HepG2 (cell line): ENCODE data around the gene NCS1. TPM values are rescaled to one million over a fixed set of nuclear protein-coding genes. Genes with fewer than 3 reads are reported as not detected.

ENCODE experiments used
- ATAC-seq: fragments of 200-7000 bp; cut with Tn5 transposase; 3 replicates; pipeline ENCODE4 v1.9.1; 2020; ENCODE audit warnings: mild to moderate bottlenecking, moderate library complexity
- BruUV-seq: library from RNA; stranded (reverse); fragments of 400-500 nt; replicated peaks from 2 replicates; lab custom pipeline; 2021; lab: Mats Ljungman, UMichigan
- CTCF ChIA-PET: fragments of 300-600 bp; formaldehyde crosslinking; extraction: SDS; loops from one replicate; lab custom pipeline; 2021; ENCODE audit warnings: low total read pairs, inconsistent platforms, low intra/inter-chr PET ratio; lab: Yijun Ruan, JAX
- POLR2A ChIA-PET: fragments of 350-600 bp; sonication (Branson Sonifier 250); formaldehyde crosslinking; loops from one replicate; lab custom pipeline; 2020; ENCODE audit warnings: antibody characterized with exemption, inconsistent platforms; lab: Yijun Ruan, JAX
- DNase-seq: peaks from one replicate; pipeline ENCODE4 v3.0.0-alpha.2; 2015; ENCODE audit warnings: low spot score
- FAIRE-seq: peaks from 3 replicates; lab custom pipeline; 2011; peaks lifted over from hg19 to GRCh38; lab: Jason Lieb, UNC
- H2AFZ ChIP-seq: one replicate; pipeline ENCODE4 v1.6.1; 2011; ENCODE audit warnings: low read length, inconsistent platforms
- H3K27ac ChIP-seq: fragments of 300-600 bp; 3 replicates; pipeline ENCODE4 v1.8.0; 2011; ENCODE audit warnings: mixed run types, mild to moderate bottlenecking, mixed read lengths, low read length, inconsistent platforms; ENCODE audit not compliant: insufficient read depth; ENCODE audit errors: extremely low read length
- H3K27me3 ChIP-seq, 2 experiments: fragments of 200-600 bp in 1 of 2; 2 replicates in 1 of 2; 3 replicates in 1 of 2; pipeline versions ENCODE4 v1.6.0 to v1.8.0; 2011; ENCODE audit warnings: low read length in 2 of 2, mild to moderate bottlenecking in 2 of 2, moderate library complexity in 2 of 2, inconsistent platforms in 1 of 2; ENCODE audit not compliant: insufficient read depth in 2 of 2, control insufficient read depth in 1 of 2
- H3K36me3 ChIP-seq, 2 experiments: fragments of 200-600 bp in 1 of 2; replicated peaks in 1 of 2; 2 replicates in 1 of 2; 3 replicates in 1 of 2; pipeline versions ENCODE4 v1.5.1 to v1.8.0; 2011; ENCODE audit warnings: low read length in 2 of 2, inconsistent platforms in 1 of 2; ENCODE audit not compliant: insufficient read depth in 2 of 2, control insufficient read depth in 1 of 2
- H3K4me1 ChIP-seq: 2 replicates; pipeline ENCODE4 v1.5.1; 2012; ENCODE audit warnings: low read length, inconsistent platforms; ENCODE audit not compliant: insufficient read depth
- H3K4me2 ChIP-seq: 2 replicates; pipeline ENCODE4 v1.6.0; 2011; ENCODE audit warnings: low read depth, low read length, inconsistent platforms
- H3K4me3 ChIP-seq, 3 experiments: fragments of 200-600 bp in 1 of 3; sonication (generic), shearing (Covaris generic) in 1 of 3; replicated peaks in 1 of 3; 2 replicates each; pipeline ENCODE4 v1.5.1; 2011 to 2016; ENCODE audit warnings: low read length in 3 of 3, inconsistent platforms in 2 of 3, low read depth in 2 of 3, mild to moderate bottlenecking in 2 of 3, control low read depth in 1 of 3, mixed read lengths in 1 of 3; ENCODE audit not compliant: insufficient read depth in 1 of 3
- H3K79me2 ChIP-seq: one replicate; pipeline ENCODE4 v1.6.1; 2011; ENCODE audit warnings: low read length, inconsistent platforms; ENCODE audit not compliant: insufficient read depth
- H3K9ac ChIP-seq: 2 replicates; pipeline ENCODE4 v1.6.0; 2011; ENCODE audit warnings: mild to moderate bottlenecking, low read depth, low read length, inconsistent platforms; ENCODE audit not compliant: insufficient read depth
- H3K9me3 ChIP-seq: 2 replicates; pipeline ENCODE4 v1.5.1; 2012; ENCODE audit warnings: mild to moderate bottlenecking, low read length
- H4K20me1 ChIP-seq: 2 replicates; pipeline ENCODE4 v1.6.0; 2011; ENCODE audit warnings: inconsistent platforms, mild to moderate bottlenecking, low read length, moderate library complexity; ENCODE audit not compliant: insufficient read depth
- AGO2 ChIP-seq: fragments of 200-400 bp; formaldehyde crosslinking; optimal IDR thresholded peaks from 2 replicates; pipeline ENCODE3; 2017; ENCODE audit warnings: mild to moderate bottlenecking, low read depth, low read length, moderate library complexity
- EED ChIP-seq: sonication (generic); formaldehyde crosslinking; IDR thresholded peaks from 2 replicates; pipeline ENCODE4 v1.5.0; 2020; ENCODE audit warnings: mild to moderate bottlenecking, missing genetic modification reagents
- GABPB1 ChIP-seq: IDR thresholded peaks from 2 replicates; pipeline ENCODE4 v1.6.1; 2016; ENCODE audit warnings: mild to moderate bottlenecking, missing genetic modification reagents, moderate library complexity, missing compliant biosample characterization
- KLF11 ChIP-seq: IDR thresholded peaks from 2 replicates; pipeline ENCODE4 v1.6.1; 2016; ENCODE audit warnings: missing compliant biosample characterization
- NPAS2 ChIP-seq: sonication (generic); formaldehyde crosslinking; IDR thresholded peaks from 2 replicates; pipeline ENCODE4 v1.8.0; 2022; ENCODE audit warnings: mild to moderate bottlenecking, missing genetic modification reagents, borderline replicate concordance
- PAF1 ChIP-seq: IDR thresholded peaks from 2 replicates; pipeline ENCODE4 v1.6.1; 2016; ENCODE audit warnings: missing genetic modification reagents, missing compliant biosample characterization
- POLR2AphosphoS2 ChIP-seq: IDR thresholded peaks from 2 replicates; pipeline ENCODE4 v1.6.1; 2011; ENCODE audit warnings: low read depth, low read length, improper control_type of control experiment
- RFX1 ChIP-seq: fragments of 450-650 bp; IDR thresholded peaks from 2 replicates; pipeline ENCODE4 v1.6.1; 2017
- STAT5B ChIP-seq: sonication (generic); formaldehyde crosslinking; IDR thresholded peaks from 2 replicates; pipeline ENCODE4 v1.4.0; 2020; ENCODE audit warnings: missing genetic modification reagents
- TBX2 ChIP-seq: sonication (generic); formaldehyde crosslinking; IDR thresholded peaks from 2 replicates; pipeline ENCODE4 v1.5.0; 2020; ENCODE audit warnings: missing genetic modification reagents, mild to moderate bottlenecking, borderline replicate concordance
- TEAD2 ChIP-seq: sonication (generic); formaldehyde crosslinking; IDR thresholded peaks from 2 replicates; pipeline ENCODE4 v1.9.0; 2021; ENCODE audit warnings: missing genetic modification reagents
- ZBTB33 ChIP-seq: sonication (generic); formaldehyde crosslinking; IDR thresholded peaks from 2 replicates; pipeline ENCODE4 v1.4.0; 2020; ENCODE audit warnings: missing genetic modification reagents
- ZBTB8A ChIP-seq: sonication (generic); formaldehyde crosslinking; IDR thresholded peaks from 2 replicates; pipeline ENCODE4 v1.4.0; 2020; ENCODE audit warnings: mild to moderate bottlenecking, low read depth, missing genetic modification reagents, borderline replicate concordance
- ZNF512 ChIP-seq: sonication (generic); formaldehyde crosslinking; IDR thresholded peaks from 2 replicates; pipeline ENCODE4 v1.4.0; 2020; ENCODE audit warnings: mild to moderate bottlenecking, missing genetic modification reagents
- ZNF737 ChIP-seq: sonication (generic); formaldehyde crosslinking; IDR thresholded peaks from 2 replicates; pipeline ENCODE4 v1.5.0; 2020; ENCODE audit warnings: missing genetic modification reagents, mild to moderate bottlenecking, borderline replicate concordance
- ZNF788 ChIP-seq: sonication (generic); formaldehyde crosslinking; IDR thresholded peaks from 2 replicates; pipeline ENCODE4 v1.5.0; 2020; ENCODE audit warnings: mild to moderate bottlenecking, missing genetic modification reagents, borderline replicate concordance
- WGBS: methylation state at CpG from one replicate; pipeline ENCODE4 v1.1.6; 2017; ENCODE audit warnings: low lambda C conversion rate; 5-methylcytosine and 5-hydroxymethylcytosine counted together
- in situ Hi-C: cut with HindIII; loops from 2 replicates; pipeline ENCODE4 v1.10.0; 2017; ENCODE audit warnings: low pct_unique_long_range_greater_than_20kb; ENCODE audit not compliant: extremely low pct_ligation_motif_present
- intact Hi-C: fragments of 100-400 bp; cut with micrococcal nuclease; formaldehyde crosslinking; loops from one replicate; pipeline ENCODE4 v1.10.0; 2022; ENCODE audit not compliant: unreplicated experiment
- polyA plus RNA-seq, 8 experiments: library from polyadenylated mRNA; depleted of rRNA in 3 of 8; stranded (reverse) in 7 of 8; unstranded in 1 of 8; fragments of >200 nt; fragmentation: Illumina TruSeq in 4 of 8; extraction: Trizol in 4 of 8; gene quantifications; 2 replicates each; pipeline versions ENCODE4 v1.2.1 to v1.2.3, GENCODE V29; 2011 to 2016; ENCODE audit warnings: low read depth in 4 of 8, missing spikeins in 1 of 8, mixed read lengths in 1 of 8; ENCODE audit not compliant: insufficient read depth in 1 of 8
- total RNA-seq, 5 experiments: library from RNA; depleted of rRNA; stranded (reverse); fragments of >200 nt; fragmentation: Illumina TruSeq; extraction: Trizol; gene quantifications; 2 replicates each; pipeline ENCODE4 v1.2.3, GENCODE V29; 2016; ENCODE audit warnings: low read depth in 1 of 5

NCS1 gene
- total and polyA plus RNA-seq, 2 of the 13 experiments (the other 11 are each of a cell fraction or from before 2014, with no cell fraction given): 4.7 to 6.1 TPM

GRCh38 chr9:130182381-130182909 is 10.2 kb downstream of the NCS1 start:
- Histone ChIP-seq H3K27ac (no peak overlapping the region), H3K4me1 (peaks cover 27% of the 10 kb centered on the region), H3K9me3 (no peaks in the 10 kb centered on the region), H4K20me1 (no peaks in the 10 kb centered on the region), H3K4me2 (no peak overlapping the region), H3K27me3 (no peaks in the 10 kb centered on the region), H2AFZ (no peak overlapping the region), H3K79me2 (no peaks in the 10 kb centered on the region), H3K4me3 (no peak overlapping the region), H3K36me3 (no peaks in the 10 kb centered on the region), H3K9ac (no peak overlapping the region)
- DNase-seq (no peak), FAIRE-seq (no peak), ATAC-seq (no peak)
- in situ Hi-C loops: no loop called here
- POLR2A ChIA-PET: no interaction called here
- BruUV-seq: no TSS peak
- 91% methylated on average over 13 of the region's 17 CpGs for WGBS
- intact Hi-C loops: no loop called here
- CTCF ChIA-PET: no interaction called here
- no peak for TF ChIP-seq KLF11 (CRISPR knock-in tag)
- TF ChIP-seq ZBTB33: peak; percentile 36; the same call in 1 of the 2 replicates
- TF ChIP-seq, all 625 proteins: peak for 1

- Histone ChIP-seq H3K4me3 (peak overlapping the region in 1 of 3 experiments; percentile 13; a peak in 1 of 6 replicates), H3K9ac (no peak overlapping the region), H3K79me2 (no peaks in the 10 kb centered on the region), H3K4me2 (peak overlapping the region; percentile 49; the same call in 1 of the 2 replicates), H3K36me3 (no peaks in the 10 kb centered on the region), H4K20me1 (no peaks in the 10 kb centered on the region), H3K27ac (no peak overlapping the region), H3K9me3 (no peaks in the 10 kb centered on the region), H2AFZ (no peak overlapping the region), H3K27me3 (no peaks in the 10 kb centered on the region), H3K4me1 (peaks cover 30% of the 10 kb centered on the region)
- in situ Hi-C loops: no loop called here
- ChIA-PET CTCF (no interaction called here), POLR2A (no interaction called here)
- peak; percentile 28 for FAIRE-seq
- peak; percentile 53 for ATAC-seq
- BruUV-seq: no TSS peak
- peak; percentile 46 for DNase-seq
- intact Hi-C loops: no loop called here
- WGBS: 16% methylated on average over 7 of the region's 7 CpGs
- no peak for TF ChIP-seq ZNF737
- no peak for TF ChIP-seq TBX2 (CRISPR knock-in tag)
- no peak for TF ChIP-seq RFX1
- TF ChIP-seq ZBTB8A: no peak
- TF ChIP-seq ZNF512: peak; percentile 85; the same call in 1 of the 2 replicates
- no peak for TF ChIP-seq POLR2AphosphoS2
- TF ChIP-seq STAT5B (CRISPR knock-in tag): no peak
- TF ChIP-seq NPAS2 (CRISPR knock-in tag): no peak
- TF ChIP-seq PAF1 (CRISPR knock-in tag): no peak
- TF ChIP-seq ZNF788 (CRISPR knock-in tag): no peak
- TF ChIP-seq EED (CRISPR knock-in tag): no peak
- no peak for TF ChIP-seq AGO2
- TF ChIP-seq TEAD2: no peak
- TF ChIP-seq GABPB1 (CRISPR knock-in tag): no peak
These were observed 11.0 kb downstream of the NCS1 start for GRCh38 chr9:130183133-130183762.
